K562 (cell line): ENCODE data around the gene OR52W1. TPM values are rescaled to one million over a fixed set of nuclear protein-coding genes. Genes with fewer than 3 reads are reported as not detected.
A peak's percentile ranks its signal among the peaks of the same experiment; 100 is the strongest.

Experiments used
- CBX3 ChIP-seq, 2 experiments: IDR thresholded peaks; 1 replicate in 1 of 2; 2 replicates in 1 of 2; pipeline ENCODE4 v1.6.1; 2012; ENCODE audit warnings: inconsistent platforms in 2 of 2, low read length in 2 of 2, borderline replicate concordance in 1 of 2, control low read depth in 1 of 2
- CSDE1 ChIP-seq, 2 experiments: fragments of 450-650 bp; IDR thresholded peaks; 2 replicates each; pipeline ENCODE4 v1.6.1; 2016; ENCODE audit warnings: mild to moderate bottlenecking in 1 of 2
- ELF4 ChIP-seq: fragments of 450-650 bp; formaldehyde crosslinking; IDR thresholded peaks from 2 replicates; pipeline ENCODE4 v1.4.0; 2022; ENCODE audit warnings: missing genetic modification characterization
- HIVEP1 ChIP-seq: fragments of 250-450 bp; sonication (Bioruptor Pico); IDR thresholded peaks from 2 replicates; pipeline ENCODE4 v1.4.0; 2020; ENCODE audit warnings: mild to moderate bottlenecking
- JUN ChIP-seq, 2 experiments: sonication (generic) in 1 of 2; formaldehyde crosslinking in 1 of 2; IDR thresholded peaks; 2 replicates each; pipeline versions ENCODE4 v1.6.1 to v1.8.0; 2012 to 2022; ENCODE audit warnings: borderline replicate concordance in 2 of 2, mild to moderate bottlenecking in 2 of 2, improper control_type of control experiment in 1 of 2, low read depth in 1 of 2, low read length in 1 of 2, missing genetic modification reagents in 1 of 2
- KLF1 ChIP-seq: fragments of 450-650 bp; IDR thresholded peaks from 2 replicates; pipeline ENCODE4 v1.6.1; 2016; ENCODE audit warnings: missing genetic modification characterization, missing compliant biosample characterization
- KLF10 ChIP-seq: fragments of 250-450 bp; sonication (Bioruptor Pico); IDR thresholded peaks from 2 replicates; pipeline ENCODE4 v1.6.1; 2021; ENCODE audit warnings: matching md5 sums
- MEIS2 ChIP-seq: fragments of 450-650 bp; IDR thresholded peaks from 2 replicates; pipeline ENCODE4 v1.6.1; 2014; ENCODE audit warnings: mild to moderate bottlenecking; ENCODE audit not compliant: partially characterized antibody
- NFXL1 ChIP-seq: fragments of 450-650 bp; formaldehyde crosslinking; IDR thresholded peaks from 2 replicates; pipeline ENCODE4 v1.4.0; 2021; ENCODE audit warnings: mild to moderate bottlenecking
- NR2C1 ChIP-seq, 2 experiments: fragments of 450-650 bp; IDR thresholded peaks; 2 replicates each; pipeline ENCODE4 v1.6.1; 2017; ENCODE audit warnings: mild to moderate bottlenecking in 2 of 2, antibody characterized with exemption in 1 of 2, inconsistent platforms in 1 of 2, missing compliant biosample characterization in 1 of 2, missing genetic modification characterization in 1 of 2
- POLR2H ChIP-seq: IDR thresholded peaks from 2 replicates; pipeline ENCODE4 v1.6.1; 2016; ENCODE audit warnings: missing genetic modification characterization, low read depth, mild to moderate bottlenecking, control low read depth, missing compliant biosample characterization, moderate library complexity
- RAD21 ChIP-seq, 2 experiments: fragments of 250-450 bp in 1 of 2; fragments of 450-650 bp in 1 of 2; sonication (Bioruptor Pico) in 1 of 2; formaldehyde crosslinking in 1 of 2; IDR thresholded peaks in 1 of 2; conservative IDR thresholded peaks in 1 of 2; 2 replicates each; pipeline versions ENCODE4 v1.4.0 to v1.8.0; 2020 to 2022; ENCODE audit warnings: mild to moderate bottlenecking in 2 of 2, moderate library complexity in 1 of 2
- RCOR1 ChIP-seq, 2 experiments: IDR thresholded peaks; 2 replicates each; pipeline ENCODE4 v1.6.1; 2012; ENCODE audit warnings: low read depth in 2 of 2, low read length in 2 of 2, borderline replicate concordance in 1 of 2, improper control_type of control experiment in 1 of 2
- RFX7 ChIP-seq: fragments of 250-450 bp; sonication (Bioruptor Pico); IDR thresholded peaks from 2 replicates; pipeline ENCODE4 v1.5.1; 2021; ENCODE audit warnings: mild to moderate bottlenecking
- RUNX1 ChIP-seq: sonication (generic); IDR thresholded peaks from 2 replicates; pipeline ENCODE4 v1.6.1; 2016; ENCODE audit warnings: antibody characterized with exemption, low read depth
- SMARCA4 ChIP-seq: fragments of 450-650 bp; IDR thresholded peaks from 2 replicates; pipeline ENCODE4 v1.6.1; 2016
- THAP7 ChIP-seq: fragments of 250-450 bp; sonication (Bioruptor Pico); IDR thresholded peaks from 2 replicates; pipeline ENCODE4 v1.5.0; 2021
- XRCC4 ChIP-seq: IDR thresholded peaks from one replicate; pipeline ENCODE4 v1.6.1; 2011; ENCODE audit not compliant: insufficient read depth, insufficient read length; ENCODE audit errors: extremely low read depth
- ZBTB40 ChIP-seq, 2 experiments: fragments of 450-650 bp in 1 of 2; sonication (generic) in 1 of 2; formaldehyde crosslinking in 1 of 2; IDR thresholded peaks; 2 replicates each; pipeline versions ENCODE4 v1.7.1 to v1.9.0; 2016 to 2022; ENCODE audit warnings: inconsistent platforms in 1 of 2, mild to moderate bottlenecking in 1 of 2, missing genetic modification reagents in 1 of 2
- ZNF263 ChIP-seq: sonication (generic); formaldehyde crosslinking; IDR thresholded peaks from 2 replicates; pipeline ENCODE4 v1.8.0; 2022; ENCODE audit warnings: mild to moderate bottlenecking, missing genetic modification reagents, borderline replicate concordance
- ZNF354B ChIP-seq: fragments of 250-450 bp; sonication (Bioruptor Pico); IDR thresholded peaks from 2 replicates; pipeline ENCODE4 v1.4.0; 2020
- polyA plus RNA-seq, 8 experiments: library from polyadenylated mRNA; depleted of rRNA in 4 of 8; stranded (reverse) in 5 of 8; unstranded in 3 of 8; fragments of >200 nt; fragmentation: Nextera tagmentation in 2 of 8; fragmentation: Illumina TruSeq in 1 of 8; extraction: Ambion mirVana in 2 of 8; extraction: Trizol in 1 of 8; gene quantifications; 2 replicates each; pipeline versions ENCODE4 v1.2.1 to v1.2.3, GENCODE V29; 2011 to 2014; ENCODE audit warnings: inconsistent platforms in 1 of 8, missing spikeins in 1 of 8
- total RNA-seq, 7 experiments: library from RNA; depleted of rRNA in 6 of 7; stranded (reverse); fragments of >200 nt in 6 of 7; fragmentation: Illumina TruSeq in 2 of 7; extraction: Trizol in 2 of 7; gene quantifications; 2 replicates each; pipeline versions ENCODE4 v1.2.1 to v1.2.3, GENCODE V29; 2011 to 2021; ENCODE audit warnings: low replicate concordance in 1 of 7

Gene OR52W1
- total and polyA plus RNA-seq, 9 of the 15 experiments (the other 6 are each of a cell fraction or from before 2014, with no cell fraction given): not detected

GRCh38 chr11:6225024-6225423, 26.0 kb downstream of the OR52W1 start (continued):
- no peak for TF ChIP-seq POLR2H (tag)
- TF ChIP-seq RCOR1 (IDR thresholded peaks at IDR 0.05; ENCODE audit: borderline replicate concordance in 1 of 2, low read depth in 2 of 2, low read length in 2 of 2): no peak; a peak in 1 of 4 replicates
- TF ChIP-seq XRCC4: no peak
- no peak for TF ChIP-seq NR2C1 (IDR thresholded peaks at IDR 0.05)
- TF ChIP-seq NR2C1 (tag; IDR thresholded peaks at IDR 0.05): no peak
- no peak for TF ChIP-seq ZBTB40 (IDR thresholded peaks at IDR 0.05)
- TF ChIP-seq ZBTB40 (CRISPR knock-in tag; IDR thresholded peaks at IDR 0.05): no peak
- TF ChIP-seq HIVEP1: no peak
- peak; percentile 8 for TF ChIP-seq MEIS2
- TF ChIP-seq ELF4: no peak
- TF ChIP-seq CSDE1 (IDR thresholded peaks at IDR 0.05): no peak
- TF ChIP-seq THAP7 (CRISPR knock-in tag): no peak
- no peak for TF ChIP-seq RFX7 (CRISPR knock-in tag)
- no peak for TF ChIP-seq RAD21 (CRISPR knock-in tag; conservative IDR thresholded peaks at IDR 0.05 in 1 of 2, IDR thresholded peaks at IDR 0.05 in 1 of 2)
- TF ChIP-seq ZNF354B (CRISPR knock-in tag): no peak
- no peak for TF ChIP-seq CBX3 (IDR thresholded peaks at IDR 0.05; ENCODE audit: borderline replicate concordance in 1 of 2, low read length in 2 of 2)
- TF ChIP-seq RUNX1: no peak
- TF ChIP-seq SMARCA4: peak; percentile 82
- no peak for TF ChIP-seq KLF1 (tag)
- TF ChIP-seq KLF10 (CRISPR knock-in tag): no peak
- no peak for TF ChIP-seq NFXL1 (CRISPR knock-in tag)
- no peak for TF ChIP-seq JUN (IDR thresholded peaks at IDR 0.05; ENCODE audit: borderline replicate concordance, low read depth, low read length)
- no peak for TF ChIP-seq JUN (CRISPR knock-in tag; IDR thresholded peaks at IDR 0.05; ENCODE audit: borderline replicate concordance)
- TF ChIP-seq ZNF263 (CRISPR knock-in tag): no peak
